CD1c-positive myeloid dendritic cell (primary cell): ENCODE measurements around the gene RNF208.
"Not testable (repeated sequence)": the region's sequence is repeated elsewhere in the genome, so short reads cannot be mapped to it uniquely, and the experiment has no call there.

ENCODE experiments used
- DNase-seq: peaks from one replicate; pipeline ENCODE4 v3.0.0-alpha.2; 2016; ENCODE audit errors: extremely low spot score

Gene RNF208

GRCh38 chr9:137222190-137223077, at the start of gene RNF208:
RNF208 (minus strand) TSS chr9:137222240; CDS start chr9:137221212, 1,028 bp downstream.
- no peak for DNase-seq

GRCh38 chr9:137271696-137272076, 49.6 kb upstream of the RNF208 start:
- DNase-seq: no peak

- no peak for DNase-seq
Measured at GRCh38 chr9:137270929-137271695, 49.1 kb upstream of the RNF208 start.

- DNase-seq: no peak
Measured at GRCh38 chr9:137269231-137269772, 47.3 kb upstream of the RNF208 start.

GRCh38 chr9:137268538-137269201, 46.6 kb upstream of the RNF208 start:
- no peak for DNase-seq

GRCh38 chr9:137267933-137268355, 45.9 kb upstream of the RNF208 start:
- no peak for DNase-seq

GRCh38 chr9:137266585-137267453, 44.8 kb upstream of the RNF208 start:
- DNase-seq: no peak

GRCh38 chr9:137266162-137266527, 44.1 kb upstream of the RNF208 start:
- DNase-seq: no peak

GRCh38 chr9:137265496-137266161, 43.6 kb upstream of the RNF208 start:
- DNase-seq: no peak

- DNase-seq: no peak
Measured at GRCh38 chr9:137264067-137264466, 42.0 kb upstream of the RNF208 start.

- no peak for DNase-seq
Measured at GRCh38 chr9:137263506-137263905, 41.5 kb upstream of the RNF208 start.

GRCh38 chr9:137262909-137263285, 40.9 kb upstream of the RNF208 start:
- no peak for DNase-seq

GRCh38 chr9:137262173-137262908, 40.3 kb upstream of the RNF208 start:
- DNase-seq: not testable (repeated sequence)

- no peak for DNase-seq
Measured at GRCh38 chr9:137256856-137257255, 34.8 kb upstream of the RNF208 start.

- DNase-seq: no peak
Measured at GRCh38 chr9:137256362-137256761, 34.3 kb upstream of the RNF208 start.

- no peak for DNase-seq
Measured at GRCh38 chr9:137255448-137256114, 33.5 kb upstream of the RNF208 start.

- DNase-seq: peak; percentile 95
Measured at GRCh38 chr9:137254624-137255447, 32.8 kb upstream of the RNF208 start, which contains the start of gene NELFB. NELFB (plus strand) TSS chr9:137255327.
